GM15510 (cell line): ENCODE data around the gene THBS1.

Experiments used
- POLR2A ChIP-seq: IDR thresholded peaks from 3 replicates; pipeline ENCODE4 v1.6.1; 2011; ENCODE audit warnings: borderline replicate concordance; ENCODE audit not compliant: insufficient read length; ENCODE audit errors: extremely low read depth

The THBS1 gene

GRCh38 chr15:39623529-39623931, 42.7 kb downstream of the THBS1 start:
- no peak for TF ChIP-seq POLR2A

GRCh38 chr15:39624806-39625205, 43.9 kb downstream of the THBS1 start:
- no peak for TF ChIP-seq POLR2A

- TF ChIP-seq POLR2A: no peak
Observed at GRCh38 chr15:39625451-39625850, 44.6 kb downstream of the THBS1 start.

GRCh38 chr15:39625856-39626255, 45.0 kb downstream of the THBS1 start:
- no peak for TF ChIP-seq POLR2A

- TF ChIP-seq POLR2A: no peak
Observed at GRCh38 chr15:39627451-39628143, 46.7 kb downstream of the THBS1 start.

- TF ChIP-seq POLR2A: no peak
Observed at GRCh38 chr15:39628144-39628508, 47.2 kb downstream of the THBS1 start.

- TF ChIP-seq POLR2A: no peak
Observed at GRCh38 chr15:39628546-39629257, 47.8 kb downstream of the THBS1 start.

GRCh38 chr15:39629371-39629770, 48.5 kb downstream of the THBS1 start:
- TF ChIP-seq POLR2A: no peak

GRCh38 chr15:39629906-39630305, 49.0 kb downstream of the THBS1 start:
- no peak for TF ChIP-seq POLR2A

- no peak for TF ChIP-seq POLR2A
Observed at GRCh38 chr15:39631357-39631756, 50.5 kb downstream of the THBS1 start.

- TF ChIP-seq POLR2A: no peak
Observed at GRCh38 chr15:39638041-39638440, 57.2 kb downstream of the THBS1 start.

GRCh38 chr15:39639037-39639436, 58.2 kb downstream of the THBS1 start:
- TF ChIP-seq POLR2A: no peak

- no peak for TF ChIP-seq POLR2A
Observed at GRCh38 chr15:39640665-39641064, 59.8 kb downstream of the THBS1 start.

- TF ChIP-seq POLR2A: no peak
Observed at GRCh38 chr15:39641191-39641889, 60.5 kb downstream of the THBS1 start.

- TF ChIP-seq POLR2A: no peak
Observed at GRCh38 chr15:39642011-39642640, 61.2 kb downstream of the THBS1 start.

GRCh38 chr15:39643727-39644126, 62.8 kb downstream of the THBS1 start:
- TF ChIP-seq POLR2A: no peak

GRCh38 chr15:39644136-39644535, 63.3 kb downstream of the THBS1 start:
- TF ChIP-seq POLR2A: no peak
